OCI-LY7 (cell line): ENCODE measurements around the gene CYFIP1. TPM values are rescaled to one million over a fixed set of nuclear protein-coding genes. Genes with fewer than 3 reads are reported as not detected.

ENCODE experiments used
- BruUV-seq: library from RNA; stranded (reverse); fragments of 400-500 nt; replicated peaks from 2 replicates; lab custom pipeline; 2021; lab: Mats Ljungman, UMichigan
- CTCF ChIA-PET: fragments of 300-600 bp; sonication (Branson Sonifier 250); formaldehyde crosslinking; loops from one replicate; lab custom pipeline; 2022; ENCODE audit warnings: antibody characterized with exemption; ENCODE audit not compliant: unreplicated experiment; lab: Charles Lee
- POLR2A ChIA-PET: fragments of 300-600 bp; sonication (Branson Sonifier 250); formaldehyde crosslinking; loops from one replicate; lab custom pipeline; 2022; ENCODE audit warnings: antibody characterized with exemption; lab: Charles Lee
- DNase-seq: peaks from one replicate; pipeline ENCODE4 v3.0.0-alpha.2; 2015; ENCODE audit warnings: low spot score
- H2AFZ ChIP-seq: fragments of 200-600 bp; sonication (generic), shearing (Covaris generic); 2 replicates; pipeline ENCODE4 v1.6.1; 2014; ENCODE audit warnings: mild to moderate bottlenecking, antibody characterized with exemption, low read length, moderate library complexity
- H3K27ac ChIP-seq: fragments of 200-600 bp; sonication (generic); 2 replicates; pipeline ENCODE4 v1.5.1; 2014; ENCODE audit warnings: mixed run types, low read depth, mild to moderate bottlenecking, moderate library complexity, low read length, inconsistent platforms; ENCODE audit not compliant: poor library complexity, severe bottlenecking
- H3K36me3 ChIP-seq: fragments of 200-600 bp; sonication (generic); 2 replicates; pipeline ENCODE4 v1.6.1; 2014; ENCODE audit warnings: mild to moderate bottlenecking, antibody characterized with exemption, low read length, moderate library complexity, mixed read lengths; ENCODE audit not compliant: insufficient read depth
- H3K4me1 ChIP-seq: fragments of 200-600 bp; sonication (generic); 2 replicates; pipeline ENCODE4 v1.5.1; 2014; ENCODE audit warnings: mild to moderate bottlenecking, low read length; ENCODE audit not compliant: insufficient read depth, poor library complexity, severe bottlenecking
- H3K4me2 ChIP-seq: fragments of 200-600 bp; sonication (generic); 2 replicates; pipeline ENCODE4 v1.6.1; 2014; ENCODE audit warnings: mild to moderate bottlenecking, low read length
- H3K4me3 ChIP-seq: fragments of 200-600 bp; sonication (generic); 2 replicates; pipeline ENCODE4 v1.5.1; 2014; ENCODE audit warnings: mild to moderate bottlenecking, low read depth, low read length; ENCODE audit not compliant: poor library complexity, severe bottlenecking
- H3K79me2 ChIP-seq: fragments of 200-600 bp; sonication (generic); 2 replicates; pipeline ENCODE4 v1.6.1; 2016; ENCODE audit warnings: low read depth, mild to moderate bottlenecking, low read length, moderate library complexity, mixed read lengths; ENCODE audit not compliant: insufficient read depth
- H3K9me2 ChIP-seq: fragments of 200-600 bp; sonication (generic); 2 replicates; pipeline ENCODE4 v1.6.1; 2016; ENCODE audit warnings: mild to moderate bottlenecking, low read length, mixed read lengths; ENCODE audit not compliant: insufficient read depth
- H3K9me3 ChIP-seq: fragments of 200-600 bp; sonication (generic); 2 replicates; pipeline ENCODE4 v1.6.1; 2014; ENCODE audit warnings: mild to moderate bottlenecking, mixed run types, low read length, mixed read lengths
- H4K20me1 ChIP-seq: fragments of 200-600 bp; sonication (generic); 2 replicates; pipeline ENCODE4 v1.6.1; 2014; ENCODE audit warnings: mild to moderate bottlenecking, antibody characterized with exemption, low read length, moderate library complexity, mixed read lengths; ENCODE audit not compliant: insufficient read depth
- EZH2phosphoT487 ChIP-seq: fragments of 200-600 bp; sonication (generic); IDR thresholded peaks from 2 replicates; pipeline ENCODE4 v1.6.1; 2018; ENCODE audit warnings: low read depth, borderline replicate concordance, mild to moderate bottlenecking, mixed run types, antibody characterized with exemption, low read length, moderate library complexity, mixed read lengths
- intact Hi-C: fragments of 100-400 bp; cut with micrococcal nuclease; formaldehyde crosslinking; loops from one replicate; pipeline ENCODE4 v1.10.0; 2022; ENCODE audit not compliant: unreplicated experiment
- total RNA-seq, 2 experiments: library from RNA; depleted of rRNA in 1 of 2; stranded (reverse); fragments of >200 nt in 1 of 2; shearing (Covaris generic) in 1 of 2; gene quantifications; 2 replicates each; pipeline ENCODE4 v1.2.3, GENCODE V29; 2014 to 2022
- TF ChIP-seq, protein P1 (sequence below): fragments of 200-600 bp; sonication (generic); conservative IDR thresholded peaks from 2 replicates; pipeline ENCODE4 v1.5.1; 2014; ENCODE audit warnings: mild to moderate bottlenecking, antibody characterized with exemption, low read length, moderate library complexity, mixed read lengths

The CYFIP1 gene
- total RNA-seq, 2 experiments from 2014 or later, result 0.98 to 1.3 TPM

DNA sequence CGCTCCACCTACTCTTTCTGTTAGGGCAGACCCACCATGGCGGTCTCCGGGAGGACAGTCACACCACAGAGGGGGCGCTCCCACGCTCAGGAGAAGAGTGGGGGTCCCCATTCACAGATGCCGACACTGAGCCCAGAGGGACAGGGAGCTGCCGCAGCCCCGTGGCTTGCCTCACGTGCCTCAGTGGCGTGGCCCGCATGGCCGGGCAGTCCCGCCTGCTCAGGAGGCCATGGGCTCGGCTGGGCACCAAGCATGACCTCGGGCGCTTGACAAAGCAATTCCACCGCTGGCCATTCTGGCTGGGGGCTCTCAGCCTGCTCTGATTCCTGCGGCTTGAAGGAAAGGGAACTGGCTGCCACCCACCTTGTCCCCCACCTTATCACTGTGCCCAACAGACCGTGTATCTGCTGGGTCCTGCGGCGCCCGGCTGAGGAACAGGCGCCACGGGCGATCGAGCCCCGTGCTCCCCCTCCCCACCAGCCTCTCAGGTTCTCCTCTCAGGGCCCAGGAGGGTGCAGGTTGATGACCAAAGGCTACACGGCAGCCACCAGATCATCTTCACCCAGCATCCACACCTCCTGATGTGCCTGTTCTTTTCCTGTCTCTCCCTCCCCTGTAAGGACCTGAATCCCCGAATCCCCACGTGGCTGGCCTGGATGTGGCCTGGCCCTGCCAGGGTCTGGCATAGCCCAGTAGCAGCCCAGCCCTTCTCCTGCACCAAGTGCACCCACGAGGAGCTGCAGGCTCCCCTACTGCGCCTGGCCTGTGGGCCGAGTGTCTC, 20.7 kb downstream of the CYFIP1 start:
- no peaks in the 10 kb centered on the region for H3K36me3 ChIP-seq
- no peak overlapping the region for H3K4me2 ChIP-seq
- no TSS peak for BruUV-seq
- H3K27ac ChIP-seq, result no peak overlapping the region
- no peak for DNase-seq
- no peaks in the 10 kb centered on the region for H4K20me1 ChIP-seq
- H2AFZ ChIP-seq, result no peak overlapping the region
- intact Hi-C loops, result no loop called here
- no peaks in the 10 kb centered on the region for H3K9me3 ChIP-seq
- no peak overlapping the region for H3K4me3 ChIP-seq
- TF ChIP-seq, protein P1, sequence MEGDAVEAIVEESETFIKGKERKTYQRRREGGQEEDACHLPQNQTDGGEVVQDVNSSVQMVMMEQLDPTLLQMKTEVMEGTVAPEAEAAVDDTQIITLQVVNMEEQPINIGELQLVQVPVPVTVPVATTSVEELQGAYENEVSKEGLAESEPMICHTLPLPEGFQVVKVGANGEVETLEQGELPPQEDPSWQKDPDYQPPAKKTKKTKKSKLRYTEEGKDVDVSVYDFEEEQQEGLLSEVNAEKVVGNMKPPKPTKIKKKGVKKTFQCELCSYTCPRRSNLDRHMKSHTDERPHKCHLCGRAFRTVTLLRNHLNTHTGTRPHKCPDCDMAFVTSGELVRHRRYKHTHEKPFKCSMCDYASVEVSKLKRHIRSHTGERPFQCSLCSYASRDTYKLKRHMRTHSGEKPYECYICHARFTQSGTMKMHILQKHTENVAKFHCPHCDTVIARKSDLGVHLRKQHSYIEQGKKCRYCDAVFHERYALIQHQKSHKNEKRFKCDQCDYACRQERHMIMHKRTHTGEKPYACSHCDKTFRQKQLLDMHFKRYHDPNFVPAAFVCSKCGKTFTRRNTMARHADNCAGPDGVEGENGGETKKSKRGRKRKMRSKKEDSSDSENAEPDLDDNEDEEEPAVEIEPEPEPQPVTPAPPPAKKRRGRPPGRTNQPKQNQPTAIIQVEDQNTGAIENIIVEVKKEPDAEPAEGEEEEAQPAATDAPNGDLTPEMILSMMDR, result no peak
- TF ChIP-seq EZH2phosphoT487, result no peak
- H3K4me1 ChIP-seq, result no peaks in the 10 kb centered on the region
- no peaks in the 10 kb centered on the region for H3K9me2 ChIP-seq
- ChIA-PET POLR2A (no interaction called here), CTCF (no interaction called here)
- no peaks in the 10 kb centered on the region for H3K79me2 ChIP-seq

DNA sequence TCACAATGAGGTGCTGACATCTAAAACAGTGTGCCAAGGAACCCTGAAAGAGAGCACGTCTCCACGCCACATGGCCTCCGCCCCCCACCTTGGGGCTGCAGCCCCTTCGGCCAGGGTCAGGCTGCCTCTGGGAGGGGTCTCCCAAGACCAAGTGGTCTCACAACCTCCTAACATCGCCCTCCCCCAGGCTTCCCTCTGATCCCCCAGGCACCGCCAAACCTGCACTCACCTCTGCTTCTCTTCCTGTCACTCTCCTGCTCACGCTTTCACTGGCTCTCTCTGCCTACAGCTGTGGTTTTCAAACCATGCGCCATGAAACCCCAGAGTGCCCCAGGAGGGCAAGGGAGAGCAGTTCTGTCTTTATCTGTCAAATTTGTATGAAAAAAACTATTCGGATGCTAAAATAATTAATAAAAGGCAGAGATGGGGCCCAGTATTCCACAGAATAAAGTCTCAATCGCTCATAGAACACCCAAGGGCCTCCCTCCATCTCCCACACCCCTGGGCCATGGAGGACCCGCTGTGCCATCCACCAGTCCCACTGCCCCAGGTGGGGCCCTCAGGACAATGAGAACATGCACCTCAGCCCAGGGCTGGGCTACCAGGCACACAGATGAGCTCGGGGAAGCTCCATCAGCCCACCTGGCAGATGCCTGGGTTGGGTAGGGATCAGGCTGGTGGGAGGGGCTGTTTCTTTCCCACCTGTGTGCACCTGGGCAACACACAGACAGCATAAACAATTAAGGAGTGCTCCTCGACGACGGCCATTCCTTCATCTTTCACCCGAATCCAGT, 21.5 kb downstream of the CYFIP1 start:
- Histone ChIP-seq H2AFZ (no peak overlapping the region), H3K4me1 (no peaks in the 10 kb centered on the region), H3K4me2 (no peak overlapping the region), H3K9me3 (no peaks in the 10 kb centered on the region), H3K27ac (no peak overlapping the region), H4K20me1 (no peaks in the 10 kb centered on the region), H3K36me3 (no peaks in the 10 kb centered on the region), H3K4me3 (no peak overlapping the region), H3K79me2 (no peaks in the 10 kb centered on the region), H3K9me2 (no peaks in the 10 kb centered on the region)
- TF ChIP-seq, protein P1, result no peak
- TF ChIP-seq EZH2phosphoT487, result no peak
- DNase-seq, result no peak
- CTCF ChIA-PET, result no interaction called here
- intact Hi-C loops, result no loop called here
- POLR2A ChIA-PET, result no interaction called here
- BruUV-seq, result no TSS peak

- intact Hi-C loops, result no loop called here
- TF ChIP-seq, protein P1, result no peak
- no peaks in the 10 kb centered on the region for H3K9me3 ChIP-seq
- no peak overlapping the region for H3K27ac ChIP-seq
- H2AFZ ChIP-seq, result no peak overlapping the region
- H3K9me2 ChIP-seq, result no peaks in the 10 kb centered on the region
- H3K36me3 ChIP-seq, result no peaks in the 10 kb centered on the region
- no peaks in the 10 kb centered on the region for H4K20me1 ChIP-seq
- POLR2A ChIA-PET, result no interaction called here
- CTCF ChIA-PET, result no interaction called here
- no peaks in the 10 kb centered on the region for H3K4me1 ChIP-seq
- no peaks in the 10 kb centered on the region for H3K79me2 ChIP-seq
- H3K4me3 ChIP-seq, result no peak overlapping the region
- BruUV-seq, result no TSS peak
- no peak overlapping the region for H3K4me2 ChIP-seq
- no peak for DNase-seq
Observed at GRCh38 chr15:22956978-22957260, 23.2 kb downstream of the CYFIP1 start.
